Transverse colon (tissue), 3 donors: Measurements from ENCODE around the gene KCNJ6.

ENCODE experiments used
- EP300 ChIP-seq: sonication (generic); formaldehyde crosslinking; IDR thresholded peaks from one replicate; pipeline ENCODE4 v1.6.1; 2017; ENCODE audit warnings: antibody characterized with exemption, low read depth
- TF ChIP-seq, protein P1 (sequence below), 5 experiments: fragments of 200-600 bp in 3 of 5; fragments of 450-650 bp in 2 of 5; sonication (generic) in 3 of 5; IDR thresholded peaks; 1 replicate in 2 of 5; 2 replicates in 3 of 5; pipeline ENCODE4 v1.5.1; 2016 to 2017; ENCODE audit warnings: antibody characterized with exemption in 5 of 5, inconsistent platforms in 3 of 5, mild to moderate bottlenecking in 2 of 5, moderate library complexity in 1 of 5

GRCh38 chr21:37800456-37801061, 115.7 kb downstream of the KCNJ6 start:
- TF ChIP-seq, protein P1, sequence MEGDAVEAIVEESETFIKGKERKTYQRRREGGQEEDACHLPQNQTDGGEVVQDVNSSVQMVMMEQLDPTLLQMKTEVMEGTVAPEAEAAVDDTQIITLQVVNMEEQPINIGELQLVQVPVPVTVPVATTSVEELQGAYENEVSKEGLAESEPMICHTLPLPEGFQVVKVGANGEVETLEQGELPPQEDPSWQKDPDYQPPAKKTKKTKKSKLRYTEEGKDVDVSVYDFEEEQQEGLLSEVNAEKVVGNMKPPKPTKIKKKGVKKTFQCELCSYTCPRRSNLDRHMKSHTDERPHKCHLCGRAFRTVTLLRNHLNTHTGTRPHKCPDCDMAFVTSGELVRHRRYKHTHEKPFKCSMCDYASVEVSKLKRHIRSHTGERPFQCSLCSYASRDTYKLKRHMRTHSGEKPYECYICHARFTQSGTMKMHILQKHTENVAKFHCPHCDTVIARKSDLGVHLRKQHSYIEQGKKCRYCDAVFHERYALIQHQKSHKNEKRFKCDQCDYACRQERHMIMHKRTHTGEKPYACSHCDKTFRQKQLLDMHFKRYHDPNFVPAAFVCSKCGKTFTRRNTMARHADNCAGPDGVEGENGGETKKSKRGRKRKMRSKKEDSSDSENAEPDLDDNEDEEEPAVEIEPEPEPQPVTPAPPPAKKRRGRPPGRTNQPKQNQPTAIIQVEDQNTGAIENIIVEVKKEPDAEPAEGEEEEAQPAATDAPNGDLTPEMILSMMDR (IDR thresholded peaks at IDR 0.05) = no peak
- no peak for TF ChIP-seq EP300
